Measurements from ENCODE around the gene CXCL14.

Gene CXCL14

DNA sequence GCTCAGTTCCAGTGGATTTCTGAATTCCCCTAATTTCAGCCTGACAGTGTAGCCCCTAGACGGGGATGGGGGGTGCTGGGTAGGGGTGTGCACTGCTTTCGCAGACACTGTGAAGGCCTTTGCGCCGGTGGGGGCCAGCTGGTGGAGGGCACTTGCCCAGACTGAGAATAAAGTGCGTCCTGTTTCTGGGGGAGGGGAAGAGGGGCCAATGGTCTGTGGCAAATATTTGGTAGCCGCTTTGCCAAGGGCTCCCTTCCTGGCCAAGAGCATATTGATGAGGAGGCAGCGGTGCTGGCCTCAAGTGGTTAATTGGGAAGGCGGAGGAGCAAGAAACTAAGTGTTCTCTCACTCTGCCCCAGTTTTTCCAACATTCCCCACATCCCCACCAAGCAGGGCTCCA is 1.4 kb downstream of the CXCL14 start:
- H3K4me3 ChIP-seq (ENCODE audit: low read length), result no peak overlapping the region
- TF ChIP-seq, protein P1, sequence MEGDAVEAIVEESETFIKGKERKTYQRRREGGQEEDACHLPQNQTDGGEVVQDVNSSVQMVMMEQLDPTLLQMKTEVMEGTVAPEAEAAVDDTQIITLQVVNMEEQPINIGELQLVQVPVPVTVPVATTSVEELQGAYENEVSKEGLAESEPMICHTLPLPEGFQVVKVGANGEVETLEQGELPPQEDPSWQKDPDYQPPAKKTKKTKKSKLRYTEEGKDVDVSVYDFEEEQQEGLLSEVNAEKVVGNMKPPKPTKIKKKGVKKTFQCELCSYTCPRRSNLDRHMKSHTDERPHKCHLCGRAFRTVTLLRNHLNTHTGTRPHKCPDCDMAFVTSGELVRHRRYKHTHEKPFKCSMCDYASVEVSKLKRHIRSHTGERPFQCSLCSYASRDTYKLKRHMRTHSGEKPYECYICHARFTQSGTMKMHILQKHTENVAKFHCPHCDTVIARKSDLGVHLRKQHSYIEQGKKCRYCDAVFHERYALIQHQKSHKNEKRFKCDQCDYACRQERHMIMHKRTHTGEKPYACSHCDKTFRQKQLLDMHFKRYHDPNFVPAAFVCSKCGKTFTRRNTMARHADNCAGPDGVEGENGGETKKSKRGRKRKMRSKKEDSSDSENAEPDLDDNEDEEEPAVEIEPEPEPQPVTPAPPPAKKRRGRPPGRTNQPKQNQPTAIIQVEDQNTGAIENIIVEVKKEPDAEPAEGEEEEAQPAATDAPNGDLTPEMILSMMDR (conservative IDR thresholded peaks at IDR 0.05; ENCODE audit: low read length), result no peak
- DNase-seq (ENCODE audit: low read depth), result no peak

DNA sequence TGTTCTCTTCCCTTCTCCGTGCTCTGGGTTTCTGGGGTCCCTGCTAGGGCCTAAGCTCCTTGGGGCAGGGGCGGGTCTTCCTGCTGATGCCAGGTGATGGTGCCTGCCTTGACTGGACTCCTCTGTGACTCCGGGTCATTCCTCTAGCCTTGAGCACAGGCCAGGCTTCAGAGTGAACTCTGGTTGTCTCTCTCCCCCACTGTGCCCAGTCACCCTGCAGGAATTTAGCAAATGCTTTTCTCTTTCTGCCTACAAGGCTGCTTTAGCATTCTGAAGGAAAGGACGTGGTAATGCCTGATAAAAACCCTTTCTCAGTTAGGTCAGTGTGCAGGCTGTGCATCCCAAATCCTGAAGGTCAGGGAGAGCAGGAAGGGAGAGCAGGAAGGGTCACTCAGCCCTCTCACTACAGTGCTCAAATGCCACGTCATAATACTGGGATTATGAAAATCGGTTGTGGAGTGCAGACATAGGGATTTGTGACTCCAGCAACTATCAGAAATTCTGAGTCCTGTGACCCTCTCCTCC is 2.7 kb downstream of the CXCL14 start:
- TF ChIP-seq, protein P1 (conservative IDR thresholded peaks at IDR 0.05; ENCODE audit: low read length), result no peak
- peak; percentile 60 for DNase-seq (ENCODE audit: low read depth)
- H3K4me3 ChIP-seq (ENCODE audit: low read length), result no peak overlapping the region

DNA sequence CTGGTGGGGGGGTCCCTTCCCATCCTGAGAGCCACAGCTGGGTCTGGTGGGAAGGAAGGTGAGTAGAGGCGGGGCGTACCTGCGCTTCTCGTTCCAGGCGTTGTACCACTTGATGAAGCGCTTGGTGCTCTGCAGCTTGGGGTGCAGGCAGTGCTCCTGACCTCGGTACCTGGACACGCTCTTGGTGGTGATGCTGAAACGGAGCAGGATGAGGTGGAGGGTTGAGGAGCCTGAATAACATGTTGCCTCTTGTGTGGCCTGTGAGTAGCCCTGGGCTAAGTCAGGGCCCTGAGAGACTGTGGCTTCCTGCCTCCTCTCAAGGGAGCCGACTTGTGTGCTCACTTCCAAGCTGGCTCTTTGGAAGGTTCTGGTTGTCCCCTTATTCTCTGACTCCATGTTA is 4.3 kb downstream of the CXCL14 start:
- TF ChIP-seq, protein P1 (conservative IDR thresholded peaks at IDR 0.05; ENCODE audit: low read length), result no peak
- DNase-seq (ENCODE audit: low read depth), result no peak
- no peak overlapping the region for H3K4me3 ChIP-seq (ENCODE audit: low read length)

DNA sequence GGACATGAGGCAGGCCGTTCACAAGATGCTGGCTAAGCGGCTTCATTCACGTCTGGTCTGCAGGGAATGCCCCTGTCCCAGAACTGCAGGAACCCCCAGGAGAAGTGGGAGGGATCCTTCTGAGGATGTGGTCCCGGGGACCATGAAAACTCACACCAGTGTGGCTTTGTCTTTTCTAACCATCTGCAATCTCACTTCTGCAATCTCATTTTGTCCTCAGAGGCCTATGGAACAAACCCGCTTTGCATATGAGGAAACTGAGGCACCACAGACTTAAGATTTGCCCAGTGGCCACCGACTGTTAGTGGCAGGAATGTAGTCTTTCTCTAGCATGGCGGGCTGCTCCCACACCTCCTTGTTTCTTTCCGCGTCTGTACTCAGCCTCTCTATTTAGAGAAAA is 6.9 kb downstream of the CXCL14 start:
- H3K4me3 ChIP-seq (ENCODE audit: low read length), result no peak overlapping the region
- DNase-seq (ENCODE audit: low read depth), result no peak
- TF ChIP-seq, protein P1 (conservative IDR thresholded peaks at IDR 0.05; ENCODE audit: low read length), result no peak

DNA sequence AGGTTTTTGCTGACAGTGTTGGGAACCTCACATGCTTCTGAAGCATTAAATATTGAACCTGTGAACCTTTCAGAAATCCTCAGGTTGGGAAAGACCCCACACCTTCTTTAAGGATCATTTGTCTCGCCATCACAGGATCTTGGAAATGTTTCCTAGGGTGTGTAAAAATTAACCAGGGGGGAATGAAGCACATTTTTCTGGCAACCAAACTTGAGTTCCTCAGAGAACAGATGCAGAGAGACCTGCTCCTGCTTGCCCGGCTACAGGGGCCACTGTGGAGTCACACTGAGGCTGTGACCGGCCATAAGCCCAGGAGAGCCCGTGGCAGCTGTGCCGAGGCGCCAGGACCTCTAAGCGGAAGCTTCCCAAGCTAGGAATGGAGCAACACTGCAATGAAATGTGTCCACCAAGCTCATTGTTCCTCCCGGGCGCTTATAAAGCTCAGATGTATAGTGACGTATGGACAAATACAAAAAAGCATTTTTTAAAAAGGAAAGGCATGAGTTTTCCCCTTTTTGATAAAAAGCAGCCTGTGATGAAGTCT is 7.7 kb downstream of the CXCL14 start:
- no peak for DNase-seq (ENCODE audit: low read depth)
- H3K4me3 ChIP-seq (ENCODE audit: low read length), result no peak overlapping the region
- TF ChIP-seq, protein P1 (conservative IDR thresholded peaks at IDR 0.05; ENCODE audit: low read length), result no peak

DNA sequence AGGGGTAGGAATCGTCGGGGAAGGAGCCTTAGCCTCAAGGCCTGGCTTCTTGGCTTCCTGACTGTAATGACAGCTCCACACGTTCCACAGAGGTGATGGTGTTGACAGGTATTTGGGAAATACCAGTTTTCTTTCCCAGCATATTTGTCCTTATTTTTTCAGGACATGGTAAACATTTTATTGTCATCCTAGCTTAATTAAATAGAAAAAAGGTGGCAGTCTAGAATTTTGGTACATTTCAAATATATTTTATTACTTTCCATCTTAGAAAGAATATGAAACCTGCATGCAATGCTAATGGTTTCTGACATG is 8.4 kb downstream of the CXCL14 start:
- no peak for DNase-seq (ENCODE audit: low read depth)
- no peak overlapping the region for H3K4me3 ChIP-seq (ENCODE audit: low read length)
- TF ChIP-seq, protein P1 (conservative IDR thresholded peaks at IDR 0.05; ENCODE audit: low read length), result no peak

DNA sequence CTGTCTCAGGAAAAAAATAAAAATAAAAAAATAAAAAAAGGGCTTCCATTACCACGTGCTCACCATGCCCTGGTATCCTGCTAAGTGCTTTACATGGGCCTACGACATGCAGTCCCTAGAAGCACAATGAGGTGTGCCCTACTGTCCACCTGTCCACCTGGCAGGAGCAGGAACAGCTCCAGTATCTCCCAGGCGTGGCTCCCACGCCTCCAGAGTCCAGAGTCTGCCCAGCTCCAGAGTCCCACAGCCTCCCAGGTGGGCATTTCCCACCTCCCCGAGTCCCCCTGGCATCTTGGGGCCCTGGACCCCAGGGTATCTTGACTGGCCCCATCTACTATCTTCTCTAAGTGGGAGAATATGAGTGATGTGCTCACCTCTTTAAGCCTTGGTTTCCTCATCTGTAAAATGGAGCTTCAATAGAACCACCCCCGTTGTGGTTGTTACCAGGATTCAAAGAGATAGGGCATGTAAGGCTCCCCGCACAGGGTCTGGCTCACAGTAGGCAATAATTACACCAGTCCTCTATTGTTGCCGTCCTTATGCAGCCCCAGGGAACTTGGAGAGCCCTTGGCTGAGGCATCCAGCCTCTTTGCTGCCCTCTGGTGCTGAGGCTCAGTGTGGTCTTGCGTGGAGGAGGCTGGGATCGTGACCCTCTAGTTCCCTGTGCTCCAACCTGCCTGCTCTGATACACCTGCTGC is 8.9 kb downstream of the CXCL14 start:
- no peak overlapping the region for H3K4me3 ChIP-seq (ENCODE audit: low read length)
- peak; percentile 45 for DNase-seq (ENCODE audit: low read depth)
- TF ChIP-seq, protein P1 (conservative IDR thresholded peaks at IDR 0.05; ENCODE audit: low read length), result peak; percentile 74

Measured in AG10803 (cell line).